ENCODE data around the gene GUCA2A. TPM values are rescaled to one million over a fixed set of nuclear protein-coding genes. Genes with fewer than 3 reads are reported as not detected.

Gene GUCA2A
- total and polyA plus RNA-seq, 4 donors, result 1.0 to 29.8 TPM; not detected in 2

- peaks cover 0 to 1% of the 10 kb centered on the region in 2 donors for H3K36me3 ChIP-seq (ENCODE audit: control insufficient read depth in 1 of 2, insufficient read depth in 2 of 2, low read length in 1 of 2)
- ATAC-seq (ENCODE audit: low FRiP score), result no peak
- no peaks in the 10 kb centered on the region for H3K27me3 ChIP-seq (ENCODE audit: control insufficient read depth in 1 of 2, insufficient read depth in 2 of 2, low read length in 1 of 2)
- no peak overlapping the region for H3K4me3 ChIP-seq (ENCODE audit: low read length in 2 of 2)
- 91 to 93% methylated on average over 4 of the region's 4 CpGs for WGBS, 2 donors
- H3K27ac ChIP-seq (ENCODE audit: low read depth in 1 of 2, low read length in 2 of 2), result no peak overlapping the region
- H3K9me3 ChIP-seq (ENCODE audit: control insufficient read depth, low read length), result no peaks in the 10 kb centered on the region
- H3K4me1 ChIP-seq (ENCODE audit: control insufficient read depth in 1 of 2, insufficient read depth in 2 of 2, low read length in 2 of 2), result peaks cover 2 to 5% of the 10 kb centered on the region in 2 donors
- intact Hi-C loops (cut with DNase I), result no loop called here
- no peak for DNase-seq
Measured at GRCh38 chr1:42181687-42182086, 17.1 kb upstream of the GUCA2A start.

GRCh38 chr1:42179900-42180329 is 15.4 kb upstream of the GUCA2A start:
- H3K27me3 ChIP-seq (ENCODE audit: control insufficient read depth in 1 of 2, insufficient read depth in 2 of 2, low read length in 1 of 2), result no peaks in the 10 kb centered on the region
- H3K36me3 ChIP-seq (ENCODE audit: control insufficient read depth in 1 of 2, insufficient read depth in 2 of 2, low read length in 1 of 2), result peaks cover 0 to 1% of the 10 kb centered on the region in 2 donors
- 43 to 46% methylated on average over 4 of the region's 4 CpGs for WGBS, 2 donors
- H3K9me3 ChIP-seq (ENCODE audit: control insufficient read depth, low read length), result no peaks in the 10 kb centered on the region
- peaks cover 2 to 5% of the 10 kb centered on the region in 2 donors for H3K4me1 ChIP-seq (ENCODE audit: control insufficient read depth in 1 of 2, insufficient read depth in 2 of 2, low read length in 2 of 2)
- intact Hi-C loops (cut with DNase I), result loop anchor here in 1 of 2 donors (10.0 kb wide), 1 partner anchor 155 kb away; the partner anchor contains the start of gene FOXJ3
- DNase-seq, result no peak
- H3K27ac ChIP-seq (ENCODE audit: low read depth in 1 of 2, low read length in 2 of 2), result peak overlapping the region; percentile 17 to 59
- no peak overlapping the region for H3K4me3 ChIP-seq (ENCODE audit: low read length in 2 of 2)
- no peak for ATAC-seq (ENCODE audit: low FRiP score)

GRCh38 chr1:42179275-42179674 is 14.7 kb upstream of the GUCA2A start:
- intact Hi-C loops (cut with DNase I), result loop anchor here in 1 of 2 donors (10.0 kb wide), 1 partner anchor 156 kb away; the partner anchor contains the start of gene FOXJ3
- Histone ChIP-seq H3K36me3 (ENCODE audit: control insufficient read depth in 1 of 2, insufficient read depth in 2 of 2, low read length in 1 of 2) (peaks cover 0 to 1% of the 10 kb centered on the region in 2 donors), H3K27ac (ENCODE audit: low read depth in 1 of 2, low read length in 2 of 2) (no peak overlapping the region), H3K4me3 (ENCODE audit: low read length in 2 of 2) (no peak overlapping the region), H3K4me1 (ENCODE audit: control insufficient read depth in 1 of 2, insufficient read depth in 2 of 2, low read length in 2 of 2) (peaks cover 2 to 5% of the 10 kb centered on the region in 2 donors), H3K27me3 (ENCODE audit: control insufficient read depth in 1 of 2, insufficient read depth in 2 of 2, low read length in 1 of 2) (no peaks in the 10 kb centered on the region), H3K9me3 (ENCODE audit: control insufficient read depth, low read length) (no peaks in the 10 kb centered on the region)
- ATAC-seq (ENCODE audit: low FRiP score) (no peak), DNase-seq (no peak)
- 0% methylated on average over 2 of the region's 2 CpGs for WGBS, 2 donors

- intact Hi-C loops (cut with DNase I), result loop anchor here in 1 of 2 donors (10.0 kb wide), 1 partner anchor 157 kb away; the partner anchor contains the start of gene FOXJ3
- peaks cover 0 to 1% of the 10 kb centered on the region in 2 donors for H3K36me3 ChIP-seq (ENCODE audit: control insufficient read depth in 1 of 2, insufficient read depth in 2 of 2, low read length in 1 of 2)
- 46 to 52% methylated on average over 3 of the region's 3 CpGs for WGBS, 2 donors
- no peak overlapping the region for H3K27ac ChIP-seq (ENCODE audit: low read depth in 1 of 2, low read length in 2 of 2)
- no peak for DNase-seq
- no peak for ATAC-seq (ENCODE audit: low FRiP score)
- no peaks in the 10 kb centered on the region for H3K27me3 ChIP-seq (ENCODE audit: control insufficient read depth in 1 of 2, insufficient read depth in 2 of 2, low read length in 1 of 2)
- no peak overlapping the region for H3K4me3 ChIP-seq (ENCODE audit: low read length in 2 of 2)
- H3K4me1 ChIP-seq (ENCODE audit: control insufficient read depth in 1 of 2, insufficient read depth in 2 of 2, low read length in 2 of 2), result peaks cover 2 to 5% of the 10 kb centered on the region in 2 donors
- H3K9me3 ChIP-seq (ENCODE audit: control insufficient read depth, low read length), result no peaks in the 10 kb centered on the region
Measured at GRCh38 chr1:42178249-42178648, 13.7 kb upstream of the GUCA2A start.

DNA sequence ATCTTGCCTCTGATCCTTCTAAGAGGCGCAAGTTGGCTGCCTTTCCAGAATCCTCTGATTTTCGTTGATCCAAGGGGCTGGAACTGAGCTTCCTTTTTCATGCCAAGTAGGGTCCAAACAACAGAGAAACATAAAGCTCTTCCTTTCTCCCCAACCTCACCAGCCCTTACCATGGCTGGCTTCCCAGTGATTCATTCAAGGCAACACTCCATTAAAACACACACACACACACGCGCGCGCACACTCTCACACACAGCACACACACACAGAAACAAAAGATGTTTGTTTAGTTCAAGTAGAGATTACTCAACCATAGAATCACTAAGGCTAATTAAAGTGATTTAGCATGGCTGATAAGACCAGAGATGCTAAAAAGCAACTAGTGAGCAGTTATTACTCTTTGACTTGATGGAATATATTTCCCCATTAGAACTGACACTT is 13.0 kb upstream of the GUCA2A start:
- H3K27me3 ChIP-seq (ENCODE audit: control insufficient read depth in 1 of 2, insufficient read depth in 2 of 2, low read length in 1 of 2), result no peaks in the 10 kb centered on the region
- H3K27ac ChIP-seq (ENCODE audit: low read depth in 1 of 2, low read length in 2 of 2), result no peak overlapping the region
- peak; percentile 65 for ATAC-seq (ENCODE audit: low FRiP score)
- intact Hi-C loops (cut with DNase I), result loop anchor here in 1 of 2 donors (10.0 kb wide), 1 partner anchor 157 kb away; the partner anchor contains the start of gene FOXJ3
- 32 to 38% methylated on average over 6 of the region's 6 CpGs for WGBS, 2 donors
- DNase-seq, result peak; percentile 60 to 75
- H3K4me3 ChIP-seq (ENCODE audit: low read length in 2 of 2), result no peak overlapping the region
- no peaks in the 10 kb centered on the region for H3K9me3 ChIP-seq (ENCODE audit: control insufficient read depth, low read length)
- H3K36me3 ChIP-seq (ENCODE audit: control insufficient read depth in 1 of 2, insufficient read depth in 2 of 2, low read length in 1 of 2), result peaks cover 0 to 1% of the 10 kb centered on the region in 2 donors
- H3K4me1 ChIP-seq (ENCODE audit: control insufficient read depth in 1 of 2, insufficient read depth in 2 of 2, low read length in 2 of 2), result peaks cover 2 to 5% of the 10 kb centered on the region in 2 donors

DNA sequence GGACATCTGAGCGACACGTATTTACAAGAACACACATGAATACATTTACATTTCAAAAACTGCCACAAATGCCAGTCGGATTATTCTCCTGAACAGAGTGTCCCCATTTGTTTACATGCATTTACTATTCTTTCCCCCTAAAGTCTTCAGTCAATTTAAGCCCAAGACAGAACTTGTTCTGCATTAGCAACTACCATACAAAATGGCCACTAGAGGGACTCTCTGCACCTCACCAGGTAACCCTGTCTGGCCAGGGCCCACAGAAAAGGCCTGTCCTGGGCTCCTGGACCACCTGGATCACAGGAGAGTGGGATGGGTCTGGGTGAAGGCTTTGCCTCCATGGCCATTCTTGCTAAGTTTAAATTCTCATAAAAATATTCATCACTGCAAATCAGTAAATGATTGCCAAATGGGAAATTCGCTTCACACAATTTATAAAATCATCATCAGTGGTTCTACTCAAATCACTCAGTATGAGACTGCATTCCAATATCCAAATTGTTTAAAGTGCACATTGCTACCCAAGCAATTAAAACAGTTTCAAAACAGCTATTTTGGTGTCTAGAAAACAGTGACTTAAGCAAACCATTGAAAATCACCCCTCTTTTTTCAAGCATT is 12.5 kb upstream of the GUCA2A start:
- WGBS, 2 donors, result 83 to 86% methylated on average over 4 of the region's 4 CpGs
- H3K27ac ChIP-seq (ENCODE audit: low read depth in 1 of 2, low read length in 2 of 2), result no peak overlapping the region

GRCh38 chr1:42175314-42176054 is 10.9 kb upstream of the GUCA2A start:
- no peaks in the 10 kb centered on the region for H3K27me3 ChIP-seq (ENCODE audit: control insufficient read depth in 1 of 2, insufficient read depth in 2 of 2, low read length in 1 of 2)
- peaks cover 0 to 5% of the 10 kb centered on the region in 2 donors for H3K4me1 ChIP-seq (ENCODE audit: control insufficient read depth in 1 of 2, insufficient read depth in 2 of 2, low read length in 2 of 2)
- H3K27ac ChIP-seq (ENCODE audit: low read depth in 1 of 2, low read length in 2 of 2), result no peak overlapping the region
- no peak for ATAC-seq (ENCODE audit: low FRiP score)
- WGBS, 2 donors, result 92 to 93% methylated on average over 7 of the region's 7 CpGs
- no peaks in the 10 kb centered on the region for H3K9me3 ChIP-seq (ENCODE audit: control insufficient read depth, low read length)
- no peak for DNase-seq
- no peak overlapping the region for H3K4me3 ChIP-seq (ENCODE audit: low read length in 2 of 2)
- no peaks in the 10 kb centered on the region for H3K36me3 ChIP-seq (ENCODE audit: control insufficient read depth in 1 of 2, insufficient read depth in 2 of 2, low read length in 1 of 2)
- intact Hi-C loops (cut with DNase I), result loop anchor here in 1 of 2 donors (10.0 kb wide), 1 partner anchor 159 kb away; the partner anchor contains the start of gene FOXJ3

More for the DNA sequence above, 12.5 kb upstream of the GUCA2A start:
- peaks cover 2 to 5% of the 10 kb centered on the region in 2 donors for H3K4me1 ChIP-seq (ENCODE audit: control insufficient read depth in 1 of 2, insufficient read depth in 2 of 2, low read length in 2 of 2)
- DNase-seq (no peak), ATAC-seq (ENCODE audit: low FRiP score) (no peak)
- no peaks in the 10 kb centered on the region for H3K27me3 ChIP-seq (ENCODE audit: control insufficient read depth in 1 of 2, insufficient read depth in 2 of 2, low read length in 1 of 2)
- H3K9me3 ChIP-seq (ENCODE audit: control insufficient read depth, low read length), result no peaks in the 10 kb centered on the region
- H3K36me3 ChIP-seq (ENCODE audit: control insufficient read depth in 1 of 2, insufficient read depth in 2 of 2, low read length in 1 of 2), result peaks cover 0 to 1% of the 10 kb centered on the region in 2 donors
- no peak overlapping the region for H3K4me3 ChIP-seq (ENCODE audit: low read length in 2 of 2)
- intact Hi-C loops (cut with DNase I), result loop anchor here in 1 of 2 donors (10.0 kb wide), 1 partner anchor 158 kb away; the partner anchor contains the start of gene FOXJ3

GRCh38 chr1:42173961-42174735 is 9.6 kb upstream of the GUCA2A start:
- no peaks in the 10 kb centered on the region for H3K9me3 ChIP-seq (ENCODE audit: control insufficient read depth, low read length)
- intact Hi-C loops (cut with DNase I), result loop anchor here (1.0 to 10.0 kb wide), 3 partner anchors 161 to 602 kb away; partner anchors contain the start of gene FOXJ3 (in 1 of the 2)
- WGBS, 2 donors, result 91 to 93% methylated on average over 8 of the region's 8 CpGs
- H3K4me1 ChIP-seq (ENCODE audit: control insufficient read depth in 1 of 2, insufficient read depth in 2 of 2, low read length in 2 of 2), result no peaks in the 10 kb centered on the region
- no peaks in the 10 kb centered on the region for H3K36me3 ChIP-seq (ENCODE audit: control insufficient read depth in 1 of 2, insufficient read depth in 2 of 2, low read length in 1 of 2)
- no peaks in the 10 kb centered on the region for H3K27me3 ChIP-seq (ENCODE audit: control insufficient read depth in 1 of 2, insufficient read depth in 2 of 2, low read length in 1 of 2)
- DNase-seq, result no peak
- H3K4me3 ChIP-seq (ENCODE audit: low read length in 2 of 2), result no peak overlapping the region
- no peak overlapping the region for H3K27ac ChIP-seq (ENCODE audit: low read depth in 1 of 2, low read length in 2 of 2)
- ATAC-seq (ENCODE audit: low FRiP score), result no peak

Data from aorta (tissue), 5 donors.